ENCODE data around the gene GRIPAP1.

Gene GRIPAP1

GRCh38 chrX:49041744-49042580 is 39.9 kb upstream of the GRIPAP1 start:
- Histone ChIP-seq H3K9ac (ENCODE audit: low read length) (peak overlapping the region; percentile 97), H4K20me1 (ENCODE audit: insufficient read depth, low read length) (no peaks in the 10 kb centered on the region), H3K27ac (ENCODE audit: low read length) (peak overlapping the region; percentile 76), H3K27me3 (ENCODE audit: low read depth, low read length) (no peaks in the 10 kb centered on the region), H3K4me2 (ENCODE audit: low read length) (peak overlapping the region; percentile 99), H3K36me3 (replicated peaks; ENCODE audit: low read depth, low read length) (peaks cover 17% of the 10 kb centered on the region), H3K4me1 (ENCODE audit: low read length) (peaks cover 26% of the 10 kb centered on the region), H3K9me3 (ENCODE audit: insufficient read depth, low read length) (no peaks in the 10 kb centered on the region), H3K79me2 (ENCODE audit: low read length) (peaks cover 25% of the 10 kb centered on the region), H3K4me3 (ENCODE audit: low read length) (peak overlapping the region; percentile 98), H2AFZ (ENCODE audit: low read depth, low read length) (no peak overlapping the region)
- TF ChIP-seq EZH2phosphoT487 (IDR thresholded peaks at IDR 0.05; ENCODE audit: low read depth): no peak
- TF ChIP-seq CTCF (IDR thresholded peaks at IDR 0.05; ENCODE audit: low read depth, low read length): no peak

GRCh38 chrX:49040376-49040955 is 38.4 kb upstream of the GRIPAP1 start:
- no peak for TF ChIP-seq EZH2phosphoT487 (IDR thresholded peaks at IDR 0.05; ENCODE audit: low read depth)
- TF ChIP-seq CTCF (IDR thresholded peaks at IDR 0.05; ENCODE audit: low read depth, low read length): no peak

GRCh38 chrX:49039598-49040375 is 37.7 kb upstream of the GRIPAP1 start:
- H3K27ac ChIP-seq (ENCODE audit: low read length): peak overlapping the region; percentile 39
- H3K4me2 ChIP-seq (ENCODE audit: low read length): peak overlapping the region; percentile 36
- H3K9me3 ChIP-seq (ENCODE audit: insufficient read depth, low read length): no peaks in the 10 kb centered on the region
- no peak overlapping the region for H3K4me3 ChIP-seq (ENCODE audit: low read length)
- peaks cover 26% of the 10 kb centered on the region for H3K4me1 ChIP-seq (ENCODE audit: low read length)
- peaks cover 17% of the 10 kb centered on the region for H3K36me3 ChIP-seq (replicated peaks; ENCODE audit: low read depth, low read length)
- TF ChIP-seq CTCF (IDR thresholded peaks at IDR 0.05; ENCODE audit: low read depth, low read length): no peak
- no peak overlapping the region for H3K9ac ChIP-seq (ENCODE audit: low read length)
- H4K20me1 ChIP-seq (ENCODE audit: insufficient read depth, low read length): no peaks in the 10 kb centered on the region
- no peak overlapping the region for H2AFZ ChIP-seq (ENCODE audit: low read depth, low read length)
- H3K79me2 ChIP-seq (ENCODE audit: low read length): peaks cover 25% of the 10 kb centered on the region
- H3K27me3 ChIP-seq (ENCODE audit: low read depth, low read length): no peaks in the 10 kb centered on the region

More at GRCh38 chrX:49040376-49040955, 38.4 kb upstream of the GRIPAP1 start:
- Histone ChIP-seq H3K27ac (ENCODE audit: low read length) (peak overlapping the region; percentile 39; the same call in 1 of the 2 replicates), H3K27me3 (ENCODE audit: low read depth, low read length) (no peaks in the 10 kb centered on the region), H3K79me2 (ENCODE audit: low read length) (peaks cover 25% of the 10 kb centered on the region), H3K36me3 (replicated peaks; ENCODE audit: low read depth, low read length) (peaks cover 17% of the 10 kb centered on the region), H3K9ac (ENCODE audit: low read length) (no peak overlapping the region), H3K9me3 (ENCODE audit: insufficient read depth, low read length) (no peaks in the 10 kb centered on the region), H3K4me3 (ENCODE audit: low read length) (no peak overlapping the region), H2AFZ (ENCODE audit: low read depth, low read length) (no peak overlapping the region), H3K4me1 (ENCODE audit: low read length) (peaks cover 26% of the 10 kb centered on the region), H4K20me1 (ENCODE audit: insufficient read depth, low read length) (no peaks in the 10 kb centered on the region), H3K4me2 (ENCODE audit: low read length) (peak overlapping the region; percentile 36)
